Ishikawa (cell line): ENCODE measurements around the gene STEAP2.
A peak's percentile ranks its signal among the peaks of the same experiment; 100 is the strongest.

Experiments used
- CEBPB ChIP-seq: IDR thresholded peaks from 2 replicates; pipeline ENCODE4 v1.6.1; 2012
- CREB1 ChIP-seq: IDR thresholded peaks from 2 replicates; pipeline ENCODE4 v1.6.1; 2012; ENCODE audit warnings: low read depth
- EGR1 ChIP-seq: IDR thresholded peaks from 2 replicates; pipeline ENCODE4 v1.6.1; 2012
- EP300 ChIP-seq: IDR thresholded peaks from 2 replicates; pipeline ENCODE4 v1.6.1; 2012; ENCODE audit warnings: borderline replicate concordance
- FOXM1 ChIP-seq: IDR thresholded peaks from 2 replicates; pipeline ENCODE4 v1.6.1; 2012; ENCODE audit warnings: low read depth, borderline replicate concordance
- MAX ChIP-seq: IDR thresholded peaks from 2 replicates; pipeline ENCODE4 v1.6.1; 2012
- NFIC ChIP-seq: IDR thresholded peaks from 2 replicates; pipeline ENCODE4 v1.6.1; 2012
- RAD21 ChIP-seq: IDR thresholded peaks from 2 replicates; pipeline ENCODE4 v1.6.1; 2012; ENCODE audit warnings: low read depth
- REST ChIP-seq: IDR thresholded peaks from 2 replicates; pipeline ENCODE4 v1.6.1; 2012; ENCODE audit warnings: low read depth, mild to moderate bottlenecking
- TAF1 ChIP-seq: IDR thresholded peaks from 2 replicates; pipeline ENCODE4 v1.6.1; 2012; ENCODE audit warnings: low read depth, mild to moderate bottlenecking
- TEAD4 ChIP-seq: IDR thresholded peaks from 2 replicates; pipeline ENCODE4 v1.6.1; 2012
- USF1 ChIP-seq: IDR thresholded peaks from 2 replicates; pipeline ENCODE4 v1.6.1; 2012
- YY1 ChIP-seq: IDR thresholded peaks from 2 replicates; pipeline ENCODE4 v1.6.1; 2012; ENCODE audit warnings: low read depth
- ZBTB7A ChIP-seq: IDR thresholded peaks from 2 replicates; pipeline ENCODE4 v1.6.1; 2012; ENCODE audit warnings: low read depth

The STEAP2 gene

GRCh38 chr7:90244909-90245851 lies 33.6 kb downstream of the STEAP2 start, which contains the start of gene CFAP69:
CFAP69 (plus strand) TSS chr7:90245174; CDS start chr7:90245425, 251 bp downstream.
- TF ChIP-seq CREB1: no peak
- TF ChIP-seq TAF1: 0 out of 2 replicates have a peak, but pooled peaks have one; percentile 50

- no peak for TF ChIP-seq YY1
- TF ChIP-seq REST: no peak
- no peak for TF ChIP-seq RAD21
- no peak for TF ChIP-seq NFIC
Observed at GRCh38 chr7:90246171-90246570, 34.6 kb downstream of the STEAP2 start.

GRCh38 chr7:90248706-90249105 lies 37.2 kb downstream of the STEAP2 start:
- TF ChIP-seq CREB1 (no peak), YY1 (no peak), NFIC (no peak), CEBPB (no peak), MAX (no peak), EP300 (no peak), EGR1 (no peak), USF1 (no peak), TAF1 (no peak)

- TF ChIP-seq USF1 (no peak), FOXM1 (no peak), ZBTB7A (no peak), EP300 (no peak), YY1 (no peak), CEBPB (no peak), EGR1 (no peak), MAX (no peak), RAD21 (no peak), TAF1 (no peak), REST (no peak)
Observed at GRCh38 chr7:90250601-90251303, 39.2 kb downstream of the STEAP2 start.

- TF ChIP-seq CREB1 (no peak), YY1 (no peak), ZBTB7A (no peak), MAX (no peak), USF1 (no peak), EGR1 (no peak), NFIC (no peak), EP300 (no peak), FOXM1 (no peak), CEBPB (no peak), RAD21 (no peak), TEAD4 (no peak), TAF1 (no peak), REST (no peak)
Observed at GRCh38 chr7:90251304-90251635, 39.7 kb downstream of the STEAP2 start.
